PC-3 (cell line): ENCODE results near the gene FAM222A. TPM values are rescaled to one million over a fixed set of nuclear protein-coding genes. Genes with fewer than 3 reads are reported as not detected.

Experiments
- ATAC-seq: fragments of 200-7000 bp; cut with Tn5 transposase; 2 replicates; pipeline ENCODE4 v1.9.1; 2020; ENCODE audit warnings: mild to moderate bottlenecking, moderate library complexity
- BruUV-seq: library from RNA; stranded (reverse); fragments of 400-500 nt; replicated peaks from 2 replicates; lab custom pipeline; 2021; lab: Mats Ljungman, UMichigan
- CTCF ChIA-PET: fragments of 300-600 bp; sonication (Branson Sonifier 250); formaldehyde crosslinking; loops from one replicate; lab custom pipeline; 2022; ENCODE audit warnings: antibody characterized with exemption; lab: Charles Lee
- POLR2A ChIA-PET: fragments of 300-600 bp; sonication (Branson Sonifier 250); formaldehyde crosslinking; loops from one replicate; lab custom pipeline; 2022; ENCODE audit warnings: antibody characterized with exemption; ENCODE audit not compliant: unreplicated experiment; lab: Charles Lee
- DNase-seq: peaks from one replicate; pipeline ENCODE4 v3.0.0-alpha.2; 2015
- H2AFZ ChIP-seq: fragments of 300-600 bp; sonication (generic); 2 replicates; pipeline ENCODE4 v1.6.0; 2016; ENCODE audit warnings: antibody characterized with exemption, low read length
- H3F3A ChIP-seq: fragments of 300-600 bp; sonication (generic); one replicate; pipeline ENCODE4 v1.6.0; 2017; ENCODE audit warnings: antibody characterized with exemption, low read length, control low read depth, mild to moderate bottlenecking; ENCODE audit not compliant: unreplicated experiment
- H3K27ac ChIP-seq: fragments of 300-600 bp; sonication (generic); 2 replicates; pipeline ENCODE4 v1.5.1; 2016; ENCODE audit warnings: mild to moderate bottlenecking, low read length
- H3K27me3 ChIP-seq: fragments of 300-600 bp; sonication (generic); 2 replicates; pipeline ENCODE4 v1.6.1; 2016; ENCODE audit warnings: low read length, mixed read lengths
- H3K36me3 ChIP-seq: fragments of 300-600 bp; sonication (generic); 2 replicates; pipeline ENCODE4 v1.6.1; 2016; ENCODE audit warnings: low read depth, mixed run types, low read length, mixed read lengths
- H3K4me1 ChIP-seq: fragments of 300-600 bp; sonication (generic); 2 replicates; pipeline ENCODE4 v1.5.1; 2016; ENCODE audit warnings: low read length; ENCODE audit not compliant: insufficient read depth
- H3K4me2 ChIP-seq: fragments of 300-600 bp; sonication (generic); 2 replicates; pipeline ENCODE4 v1.6.0; 2016; ENCODE audit warnings: low read length
- H3K4me3 ChIP-seq: fragments of 300-600 bp; sonication (generic); 2 replicates; pipeline ENCODE4 v1.5.1; 2016; ENCODE audit warnings: mild to moderate bottlenecking, low read length, mixed read lengths
- H3K79me2 ChIP-seq: fragments of 300-600 bp; sonication (generic); 2 replicates; pipeline ENCODE4 v1.6.1; 2017; ENCODE audit warnings: low read length, mixed read lengths
- H3K9ac ChIP-seq: fragments of 300-600 bp; sonication (generic); 2 replicates; pipeline ENCODE4 v1.6.0; 2016; ENCODE audit warnings: mild to moderate bottlenecking, low read length
- H3K9me2 ChIP-seq: fragments of 300-600 bp; sonication (generic); replicated peaks from 2 replicates; pipeline ENCODE4 v1.6.1; 2016; ENCODE audit warnings: mixed run types, low read length, mixed read lengths
- H3K9me3 ChIP-seq: fragments of 300-600 bp; sonication (generic); 2 replicates; pipeline ENCODE4 v1.6.1; 2016; ENCODE audit warnings: low read length, mixed read lengths
- H4K20me1 ChIP-seq: fragments of 300-600 bp; sonication (generic); 2 replicates; pipeline ENCODE4 v1.6.1; 2016; ENCODE audit warnings: low read length, mixed read lengths
- EZH2 ChIP-seq: fragments of 300-600 bp; sonication (generic); IDR thresholded peaks from one replicate; pipeline ENCODE4 v1.6.1; 2017; ENCODE audit warnings: antibody characterized with exemption, mild to moderate bottlenecking, low read length; ENCODE audit not compliant: unreplicated experiment
- EZH2phosphoT487 ChIP-seq: fragments of 300-600 bp; sonication (generic); IDR thresholded peaks from 2 replicates; pipeline ENCODE4 v1.6.1; 2018; ENCODE audit warnings: mild to moderate bottlenecking, antibody characterized with exemption, low read length, borderline replicate concordance
- intact Hi-C: fragments of 100-400 bp; cut with micrococcal nuclease; formaldehyde crosslinking; loops from 2 replicates; pipeline ENCODE4 v1.9.0; 2023
- total RNA-seq: library from RNA; depleted of rRNA; stranded (reverse); fragments of >200 nt; gene quantifications from 2 replicates; pipeline ENCODE4 v1.2.3, GENCODE V29; 2014
- TF ChIP-seq, protein P1 (sequence below): fragments of 300-600 bp; sonication (generic); conservative IDR thresholded peaks from 2 replicates; pipeline ENCODE4 v1.5.1; 2017; ENCODE audit warnings: antibody characterized with exemption, low read depth, mild to moderate bottlenecking, low read length

FAM222A gene
- total RNA-seq, 1 experiment from 2014 or later: 11.7 TPM

DNA sequence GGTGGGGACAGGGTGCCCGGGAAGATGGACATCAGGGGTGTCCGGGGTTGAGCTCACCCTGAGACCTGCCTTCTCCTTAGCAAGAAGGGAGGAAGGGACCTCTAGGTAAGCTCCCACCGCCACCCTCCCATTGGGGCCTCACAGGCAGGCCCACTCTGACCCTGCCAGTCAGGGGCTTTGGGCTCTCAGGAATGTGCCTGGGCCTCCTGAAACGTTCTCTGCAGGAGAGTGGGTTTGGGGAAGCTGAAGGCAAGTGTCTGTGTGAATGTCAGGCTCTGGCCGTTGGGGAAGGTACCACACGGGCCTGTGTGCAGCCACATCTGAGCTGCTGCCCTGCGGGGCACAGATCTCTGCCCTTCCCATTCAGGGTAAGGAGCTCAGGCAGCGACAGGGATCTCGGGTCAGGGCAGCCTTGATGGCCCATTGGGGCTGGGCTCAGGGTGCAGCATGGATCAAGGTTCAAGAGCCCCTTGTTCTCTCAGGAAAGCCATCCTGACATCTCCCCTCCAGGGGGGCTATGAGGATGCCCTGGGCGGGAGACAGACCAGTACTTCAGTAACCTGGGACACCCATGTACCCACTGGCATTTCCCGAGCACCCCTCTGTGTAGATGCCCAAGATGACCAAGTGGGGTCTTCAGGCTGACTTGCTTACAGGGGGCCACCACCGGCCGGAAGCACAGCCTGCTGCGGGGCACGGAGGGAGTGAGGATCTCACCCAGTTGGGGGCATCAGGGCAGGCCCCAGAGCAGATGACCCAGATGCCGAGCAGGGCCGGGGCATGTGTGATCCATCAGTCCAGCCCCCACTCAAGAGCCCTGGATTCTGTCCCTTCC, 29.7 kb downstream of the FAM222A start:
- Histone ChIP-seq H3K27me3 (no peaks in the 10 kb centered on the region), H4K20me1 (no peaks in the 10 kb centered on the region), H3K9me3 (no peaks in the 10 kb centered on the region), H3K79me2 (no peaks in the 10 kb centered on the region), H3K4me2 (no peak overlapping the region), H2AFZ (no peak overlapping the region), H3K4me3 (no peak overlapping the region), H3K36me3 (no peaks in the 10 kb centered on the region), H3K9ac (no peak overlapping the region), H3K9me2 (no peaks in the 10 kb centered on the region), H3K27ac (no peak overlapping the region), H3F3A (no peaks in the 10 kb centered on the region), H3K4me1 (no peaks in the 10 kb centered on the region)
- ChIA-PET POLR2A (no interaction called here), CTCF (no interaction called here)
- no peak for DNase-seq
- no peak for ATAC-seq
- no peak for TF ChIP-seq EZH2
- TF ChIP-seq, protein P1, sequence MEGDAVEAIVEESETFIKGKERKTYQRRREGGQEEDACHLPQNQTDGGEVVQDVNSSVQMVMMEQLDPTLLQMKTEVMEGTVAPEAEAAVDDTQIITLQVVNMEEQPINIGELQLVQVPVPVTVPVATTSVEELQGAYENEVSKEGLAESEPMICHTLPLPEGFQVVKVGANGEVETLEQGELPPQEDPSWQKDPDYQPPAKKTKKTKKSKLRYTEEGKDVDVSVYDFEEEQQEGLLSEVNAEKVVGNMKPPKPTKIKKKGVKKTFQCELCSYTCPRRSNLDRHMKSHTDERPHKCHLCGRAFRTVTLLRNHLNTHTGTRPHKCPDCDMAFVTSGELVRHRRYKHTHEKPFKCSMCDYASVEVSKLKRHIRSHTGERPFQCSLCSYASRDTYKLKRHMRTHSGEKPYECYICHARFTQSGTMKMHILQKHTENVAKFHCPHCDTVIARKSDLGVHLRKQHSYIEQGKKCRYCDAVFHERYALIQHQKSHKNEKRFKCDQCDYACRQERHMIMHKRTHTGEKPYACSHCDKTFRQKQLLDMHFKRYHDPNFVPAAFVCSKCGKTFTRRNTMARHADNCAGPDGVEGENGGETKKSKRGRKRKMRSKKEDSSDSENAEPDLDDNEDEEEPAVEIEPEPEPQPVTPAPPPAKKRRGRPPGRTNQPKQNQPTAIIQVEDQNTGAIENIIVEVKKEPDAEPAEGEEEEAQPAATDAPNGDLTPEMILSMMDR: no peak
- no peak for TF ChIP-seq EZH2phosphoT487
- intact Hi-C loops: no loop called here
- no TSS peak for BruUV-seq

DNA sequence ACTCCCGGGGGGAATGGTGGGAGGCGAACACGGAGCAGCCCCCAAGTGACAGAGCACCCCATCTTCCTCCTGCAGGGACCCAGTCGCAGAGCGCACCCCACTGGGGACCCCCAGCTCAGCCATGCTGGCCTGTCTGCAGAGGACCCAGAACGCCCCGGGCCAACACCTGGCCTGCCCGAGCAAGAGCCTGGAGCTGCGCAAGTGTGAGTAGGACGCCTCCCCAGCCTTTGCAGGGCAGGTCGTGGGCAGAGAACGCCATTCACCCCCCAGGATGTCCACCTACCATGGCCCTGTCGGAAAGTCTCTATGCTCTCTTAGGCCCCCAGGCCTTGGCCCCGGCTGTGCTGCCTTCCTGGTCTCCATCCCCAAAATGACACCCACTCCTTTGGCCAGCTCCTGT, 30.4 kb downstream of the FAM222A start:
- Histone ChIP-seq H3K4me2 (no peak overlapping the region), H3K79me2 (no peaks in the 10 kb centered on the region), H3K4me1 (no peaks in the 10 kb centered on the region), H3F3A (no peaks in the 10 kb centered on the region), H2AFZ (no peak overlapping the region), H3K36me3 (no peaks in the 10 kb centered on the region), H3K27ac (no peak overlapping the region), H4K20me1 (no peaks in the 10 kb centered on the region), H3K9me3 (no peaks in the 10 kb centered on the region), H3K27me3 (no peaks in the 10 kb centered on the region), H3K9me2 (no peaks in the 10 kb centered on the region), H3K9ac (no peak overlapping the region), H3K4me3 (no peak overlapping the region)
- CTCF ChIA-PET: no interaction called here
- TF ChIP-seq EZH2: no peak
- TF ChIP-seq EZH2phosphoT487: no peak
- TF ChIP-seq, protein P1: no peak
- no peak for DNase-seq
- ATAC-seq: no peak
- intact Hi-C loops: no loop called here
- no TSS peak for BruUV-seq
- POLR2A ChIA-PET: no interaction called here
